DMS153 treated with DMSO at 0.1 percent for 48 hours (cell line): ENCODE results near the gene NCOR2.

Experiments used
- DNase-seq: peaks from one replicate; lab custom pipeline; 2025; ENCODE audit not compliant: unreplicated experiment; lab: John Stamatoyannopoulos, UW

NCOR2 gene

DNA sequence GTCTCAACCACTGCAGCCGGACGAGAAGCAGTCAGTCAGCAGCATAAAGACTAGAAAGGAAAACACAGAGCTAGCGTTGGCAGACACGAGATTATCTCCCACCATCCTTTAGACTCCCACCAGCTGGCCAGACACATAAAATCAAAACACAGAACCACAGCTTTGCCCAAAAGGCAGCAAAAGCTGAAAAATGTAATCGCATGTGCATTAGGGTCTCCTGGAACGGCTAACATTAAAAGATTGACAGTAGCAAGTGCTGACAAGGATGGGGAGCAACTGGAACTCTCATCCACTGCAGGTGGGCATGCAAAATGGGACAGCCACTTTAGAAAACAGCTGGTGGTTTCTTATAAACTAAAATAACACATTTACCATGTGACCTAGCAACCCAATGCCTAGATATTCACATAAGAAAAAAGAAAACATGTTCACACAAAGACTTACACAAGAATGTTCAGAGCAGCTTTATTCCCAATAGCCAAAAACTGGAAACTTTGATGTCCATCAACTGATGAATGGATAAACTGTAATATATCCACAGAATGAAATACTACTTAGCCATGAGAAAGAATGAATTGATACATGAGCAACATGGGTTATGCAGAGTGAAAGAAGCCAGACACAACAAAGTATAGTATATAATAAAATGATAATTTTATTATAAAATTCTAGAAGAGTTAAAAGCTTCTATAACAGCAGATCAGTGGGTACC, 37.7 kb downstream of the NCOR2 start:
- no peak for DNase-seq

DNA sequence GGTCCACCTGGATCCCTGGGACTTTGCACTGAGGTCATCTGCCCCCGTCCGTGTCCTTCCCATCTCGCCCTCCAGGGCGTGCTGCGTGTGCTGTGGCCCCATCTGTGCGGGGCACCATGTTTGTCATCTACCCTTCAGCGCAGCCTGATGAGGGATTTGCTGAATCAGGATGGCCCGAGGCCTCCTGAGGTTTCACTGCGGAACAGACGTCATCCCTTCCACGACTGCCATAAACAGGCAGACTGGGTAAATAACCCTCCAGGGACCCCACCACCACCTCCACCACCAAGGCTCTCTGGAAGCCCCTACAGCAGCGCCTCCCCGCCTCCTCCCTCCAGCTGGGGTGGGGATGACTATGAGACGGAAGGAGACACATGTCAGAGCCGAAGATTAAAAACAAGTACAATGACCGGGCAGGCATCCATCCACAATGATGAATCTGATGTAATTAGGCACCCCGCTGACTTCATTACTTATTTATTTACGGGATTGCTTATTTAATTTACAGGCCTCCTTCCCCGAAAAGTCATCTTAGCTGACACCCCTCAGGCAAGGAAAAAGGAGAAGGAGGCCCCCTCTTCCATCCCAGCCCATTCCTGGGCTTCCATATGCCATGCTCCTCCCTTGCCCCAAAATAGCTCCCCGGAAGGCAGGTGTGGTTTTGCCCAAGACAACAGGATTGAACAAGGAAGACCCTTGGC, 39.4 kb downstream of the NCOR2 start:
- DNase-seq: no peak

DNA sequence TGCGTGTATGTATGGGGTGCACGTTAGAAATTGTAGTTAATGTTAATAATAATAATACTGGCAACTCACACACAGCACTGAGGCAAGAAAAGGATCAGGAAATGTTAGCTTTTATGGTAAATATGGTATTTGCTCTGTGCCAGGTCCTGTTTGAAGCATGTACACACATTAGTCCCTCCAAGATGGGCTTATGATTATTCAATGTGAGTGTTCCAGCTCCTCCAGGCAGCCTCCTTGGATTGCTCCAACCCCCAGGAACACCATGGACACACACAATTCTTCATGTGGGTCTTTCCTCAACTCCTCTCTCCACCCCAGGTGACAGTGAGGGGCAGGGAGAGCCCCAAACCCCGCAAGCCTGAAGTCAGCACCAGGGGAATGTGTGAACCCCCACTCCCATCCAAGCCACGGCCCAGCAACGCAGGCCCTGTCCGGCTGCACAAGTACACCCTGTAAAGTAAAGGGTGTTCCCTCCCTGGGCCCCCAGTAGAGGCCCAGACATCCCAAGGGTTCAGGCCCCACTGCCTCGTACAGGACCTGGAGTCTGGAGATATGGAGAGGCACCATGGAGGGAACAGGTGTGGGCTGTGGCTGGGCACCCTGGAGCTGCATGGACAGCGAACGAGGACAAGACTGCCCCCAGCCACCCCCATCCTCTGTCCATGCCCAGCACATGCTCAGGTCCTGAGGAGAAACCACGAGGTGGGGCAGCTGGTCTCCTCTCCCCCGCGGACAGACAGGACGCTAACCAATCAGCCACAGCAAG, 41.3 kb downstream of the NCOR2 start:
- no peak for DNase-seq

DNA sequence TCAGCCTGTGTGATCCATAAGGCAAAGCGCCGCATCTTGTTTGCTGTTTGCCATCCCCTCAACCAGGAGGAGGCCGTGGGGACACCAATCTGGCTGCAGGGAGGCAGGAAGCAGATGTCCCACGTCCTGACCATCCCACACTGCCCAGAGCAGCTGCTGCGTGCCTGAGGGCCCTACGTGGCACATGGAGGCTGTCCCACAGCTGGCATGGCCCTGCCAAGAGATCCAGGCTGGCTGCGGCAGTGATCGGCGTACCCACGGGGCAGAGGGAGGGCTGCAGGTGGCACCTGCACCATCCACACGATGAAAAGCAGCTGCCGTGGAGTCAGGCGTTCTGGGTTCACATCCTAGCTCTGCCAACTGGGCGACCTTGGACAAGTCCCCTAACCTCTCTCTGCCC, 42.0 kb downstream of the NCOR2 start:
- no peak for DNase-seq

DNA sequence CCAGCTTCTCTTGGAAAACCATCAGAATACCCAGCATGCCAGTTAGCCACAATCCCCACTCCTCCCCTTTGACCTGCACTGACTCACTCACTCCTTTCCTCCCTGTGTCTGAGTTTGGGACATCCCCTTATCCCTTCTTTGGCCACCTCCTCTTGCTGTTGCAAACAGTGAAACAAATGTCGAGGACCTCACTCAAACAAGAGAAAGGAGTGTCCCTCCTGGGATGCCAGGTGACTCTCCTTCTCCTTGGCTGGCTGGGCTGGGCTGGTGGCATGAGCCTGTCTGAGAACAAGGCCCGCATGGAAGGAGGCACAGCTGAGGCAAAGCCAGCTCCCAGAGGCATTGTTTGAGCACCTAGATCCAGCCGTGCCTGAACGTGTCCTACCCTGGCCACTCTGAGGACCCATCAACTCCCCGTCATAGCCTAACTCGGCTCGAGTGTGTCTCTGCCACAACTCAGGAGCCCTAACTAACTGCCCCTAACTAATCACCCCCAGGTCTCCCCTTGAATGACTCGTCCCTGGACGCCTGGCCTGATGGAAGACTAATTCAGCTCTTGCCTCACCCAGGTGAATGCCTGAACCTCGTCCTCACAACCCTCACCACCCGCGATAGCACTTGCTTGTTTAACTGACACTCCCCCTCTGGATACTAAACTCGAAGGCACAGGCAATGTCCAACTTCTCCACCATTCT, 43.0 kb downstream of the NCOR2 start:
- no peak for DNase-seq

DNA sequence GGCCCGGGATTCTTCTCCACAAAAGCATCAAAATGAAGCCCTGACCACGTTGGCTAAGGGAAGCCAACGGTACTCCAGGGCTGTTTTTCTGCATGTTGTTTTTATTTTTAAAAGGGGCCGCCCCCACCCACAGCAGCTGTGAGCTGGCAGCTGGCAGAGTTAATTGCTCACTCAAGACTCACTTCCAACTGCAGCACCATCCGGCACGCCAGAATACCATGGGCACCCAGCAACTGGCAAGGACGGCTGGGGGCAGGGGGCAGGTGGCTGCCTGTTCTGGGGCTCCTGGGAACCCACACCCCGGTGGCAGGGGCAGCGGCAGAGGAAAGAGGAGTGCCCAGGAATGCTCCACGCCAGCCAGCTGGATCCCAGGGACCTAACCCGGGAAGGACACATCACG, 44.3 kb downstream of the NCOR2 start:
- DNase-seq: no peak

DNA sequence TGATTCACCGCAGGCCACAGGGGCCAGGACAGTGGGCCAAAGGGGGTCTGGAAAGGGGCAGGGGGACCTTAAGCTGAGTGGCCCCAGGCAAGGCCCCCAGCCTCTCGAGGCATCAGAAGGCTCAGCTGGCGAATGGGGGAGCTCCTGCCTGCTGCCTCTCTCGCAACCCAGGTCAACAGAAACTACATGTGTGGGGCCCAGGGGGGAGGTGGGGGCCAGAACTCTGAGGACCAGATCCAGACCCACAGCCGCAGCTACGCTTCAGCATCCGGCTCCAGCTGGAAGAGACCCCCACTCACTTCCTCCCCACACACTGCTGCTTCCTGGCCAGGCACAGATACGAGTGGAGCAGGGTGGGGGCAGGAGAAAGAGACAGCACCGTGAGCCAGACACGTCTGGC, 46.5 kb downstream of the NCOR2 start:
- DNase-seq: no peak

DNA sequence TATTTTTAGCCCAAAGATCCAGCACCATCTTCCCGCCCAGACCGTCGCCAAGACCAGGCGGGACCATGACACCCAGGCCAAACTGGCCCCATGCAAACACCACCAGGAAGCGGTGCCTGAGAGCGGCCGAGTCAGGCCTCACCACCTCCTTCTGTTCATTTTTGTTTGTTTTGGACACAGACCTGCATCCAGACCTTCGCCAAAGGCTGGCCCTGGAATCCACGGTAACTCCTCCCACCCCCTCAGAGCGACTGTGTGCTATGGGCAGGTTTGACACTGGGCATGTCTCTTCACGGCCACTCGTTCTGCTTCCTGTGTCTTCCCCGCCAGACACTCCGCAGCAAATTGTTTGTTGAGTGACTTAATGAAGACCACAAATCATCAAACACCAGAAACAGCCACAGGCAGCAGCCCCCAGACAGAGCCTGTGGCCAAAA, 47.1 kb downstream of the NCOR2 start:
- peak; percentile 67 for DNase-seq

DNA sequence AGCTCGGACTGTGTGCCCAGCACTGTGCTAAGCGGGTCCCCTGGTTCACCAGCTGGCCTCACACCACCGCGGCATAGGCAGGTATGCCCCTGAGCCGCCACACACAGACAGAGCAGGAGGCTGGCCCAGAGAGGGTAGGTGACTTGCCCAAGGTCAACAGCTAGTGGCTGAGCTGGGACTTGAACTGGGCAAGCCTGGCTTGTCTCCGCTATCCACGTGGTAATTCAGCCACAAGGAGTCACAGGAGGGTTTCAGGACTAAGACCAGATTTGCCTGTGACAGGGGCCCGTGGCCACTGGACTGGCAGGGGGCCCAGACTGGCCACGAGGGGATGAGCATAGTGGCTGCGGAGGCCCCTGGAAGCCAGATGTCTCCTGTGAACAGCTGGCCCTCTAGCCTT, 47.7 kb downstream of the NCOR2 start:
- no peak for DNase-seq

DNA sequence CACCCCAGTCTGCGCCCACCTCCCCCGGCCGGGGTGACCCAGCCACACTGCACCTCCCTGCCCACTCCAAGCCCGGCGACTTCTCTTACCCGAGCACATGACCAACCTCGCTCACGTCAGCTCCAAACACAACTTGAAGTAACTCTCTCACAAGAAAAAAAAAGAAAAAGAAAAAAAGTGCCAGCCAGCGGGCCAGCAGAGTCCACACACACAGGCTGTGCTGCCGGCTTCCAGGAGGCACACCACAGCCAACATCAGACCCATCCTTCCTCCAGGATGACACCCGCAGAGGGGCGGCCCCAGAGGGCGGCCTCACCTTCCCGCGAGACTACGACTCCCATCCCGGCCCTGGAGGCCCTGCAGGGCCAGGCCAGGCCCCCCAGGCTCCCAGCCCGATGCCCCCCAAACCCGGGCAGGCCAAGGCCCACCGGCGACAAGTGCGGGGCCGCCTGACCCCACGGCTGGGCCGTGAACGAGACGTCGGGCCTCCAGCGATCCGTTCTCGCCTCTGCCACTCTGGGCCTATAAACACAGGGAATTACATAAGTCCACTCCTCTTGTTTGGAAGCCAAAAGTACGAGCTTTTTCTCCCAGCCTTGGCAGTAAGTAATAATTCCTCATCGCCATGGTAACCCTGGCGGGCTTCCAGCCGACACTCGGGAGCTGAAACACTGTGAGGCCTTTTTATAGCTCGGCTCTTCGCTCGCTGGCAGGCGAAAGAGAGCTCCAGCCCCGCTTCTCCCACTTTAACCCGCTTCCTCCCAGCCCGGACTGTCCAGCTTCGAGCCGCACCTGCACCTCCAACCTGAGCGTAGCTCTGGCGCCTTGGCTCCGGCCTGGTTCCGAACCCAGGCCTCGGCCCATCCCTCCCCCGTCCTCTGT, 49.1 kb downstream of the NCOR2 start:
- peak; percentile 95 for DNase-seq
